GM10266 (cell line): Measurements from ENCODE around the gene KCNT1.

ENCODE experiments used
- DNase-seq: peaks from one replicate; pipeline ENCODE4 v3.0.0; 2012; ENCODE audit errors: extremely low spot score
- CTCF ChIP-seq: IDR thresholded peaks from 2 replicates; pipeline ENCODE4 v1.5.1; 2012; ENCODE audit warnings: mild to moderate bottlenecking, low read depth; ENCODE audit not compliant: control insufficient read depth, insufficient read depth; ENCODE audit errors: missing control alignments

The KCNT1 gene

DNA sequence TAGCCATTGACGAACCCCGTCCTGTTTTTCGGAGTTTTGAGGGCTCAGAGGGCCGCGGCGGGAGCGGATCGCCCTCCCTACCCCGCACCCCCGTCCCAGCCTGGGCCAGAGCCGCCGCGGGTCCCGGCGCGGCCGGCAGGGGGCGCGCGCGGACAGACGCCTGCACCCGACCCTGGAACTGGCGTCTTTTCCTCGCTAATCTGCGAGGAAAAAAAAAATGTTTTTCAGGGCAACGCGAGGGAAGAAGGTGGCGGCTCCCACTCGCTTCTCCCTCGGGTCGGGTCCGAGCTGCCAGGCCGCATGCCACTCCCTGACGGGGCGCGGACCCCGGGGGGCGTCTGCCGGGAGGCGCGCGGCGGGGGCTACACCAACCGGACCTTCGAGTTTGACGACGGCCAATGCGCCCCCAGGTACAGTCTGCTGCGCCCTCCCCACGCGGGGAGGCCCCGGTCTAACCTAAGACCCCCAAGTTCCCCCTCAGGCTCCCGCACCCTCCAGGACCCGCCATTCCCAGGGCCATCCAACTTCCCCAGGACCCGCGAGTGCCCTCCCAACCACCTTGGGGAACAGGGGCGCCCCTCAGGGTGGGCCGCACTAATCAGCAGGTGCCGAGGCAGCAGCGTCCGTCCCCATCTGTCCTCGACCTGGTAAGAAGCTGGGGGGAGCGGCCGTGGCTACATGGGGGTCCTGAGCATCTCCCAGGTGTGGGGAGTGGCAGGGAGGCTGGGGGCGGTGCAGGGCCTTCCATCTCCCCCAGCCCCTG lies at the start of gene KCNT1:
KCNT1 (plus strand) TSS at position 227 of the 763 bp plus-strand sequence; CDS start at position 301, 74 bp downstream.
- TF ChIP-seq CTCF: peak; percentile 80
- DNase-seq: peak; percentile 92

GRCh38 chr9:135655317-135655716 lies 46.7 kb upstream of the KCNT1 start:
- no peak for DNase-seq
- TF ChIP-seq CTCF: no peak

DNA sequence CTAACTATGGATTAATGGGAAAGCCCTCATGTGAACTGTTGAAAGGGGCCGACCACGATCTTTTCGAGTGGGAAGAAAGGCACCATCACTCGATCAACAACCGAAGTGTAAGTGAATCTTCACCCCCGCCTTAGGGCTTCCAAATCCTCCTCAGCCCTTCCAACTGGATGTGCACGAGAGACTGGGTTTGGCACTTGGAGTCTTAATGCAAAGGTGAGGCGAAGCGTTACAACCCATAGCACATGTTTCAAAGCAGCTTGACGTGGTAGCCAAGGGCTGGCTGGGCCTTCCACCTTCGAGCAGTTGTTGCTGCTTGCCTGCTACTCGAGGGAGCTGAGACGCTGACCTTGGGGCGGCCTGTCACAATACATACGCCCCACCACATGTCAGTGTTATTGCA lies 44.6 kb upstream of the KCNT1 start:
- no peak for TF ChIP-seq CTCF
- no peak for DNase-seq

DNA sequence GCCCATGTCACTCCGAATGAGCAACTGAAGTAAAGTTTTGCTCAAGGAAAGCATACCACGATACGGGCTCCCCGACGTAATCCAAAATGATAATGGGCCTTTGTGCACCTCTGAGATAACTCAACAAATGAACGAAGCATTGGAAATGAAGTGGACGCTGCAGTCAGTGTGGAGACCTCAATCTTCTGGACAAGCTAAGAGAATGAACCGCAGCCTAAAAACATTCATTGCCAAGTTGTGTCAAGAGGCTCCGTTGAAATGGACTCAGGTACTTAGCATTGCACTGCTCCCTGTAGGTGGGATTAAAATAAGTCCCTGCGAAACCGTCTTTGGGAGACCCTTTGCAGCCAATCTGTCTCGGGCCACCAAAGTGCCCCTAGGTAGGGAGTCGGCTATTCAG lies 42.7 kb upstream of the KCNT1 start:
- no peak for TF ChIP-seq CTCF
- no peak for DNase-seq

DNA sequence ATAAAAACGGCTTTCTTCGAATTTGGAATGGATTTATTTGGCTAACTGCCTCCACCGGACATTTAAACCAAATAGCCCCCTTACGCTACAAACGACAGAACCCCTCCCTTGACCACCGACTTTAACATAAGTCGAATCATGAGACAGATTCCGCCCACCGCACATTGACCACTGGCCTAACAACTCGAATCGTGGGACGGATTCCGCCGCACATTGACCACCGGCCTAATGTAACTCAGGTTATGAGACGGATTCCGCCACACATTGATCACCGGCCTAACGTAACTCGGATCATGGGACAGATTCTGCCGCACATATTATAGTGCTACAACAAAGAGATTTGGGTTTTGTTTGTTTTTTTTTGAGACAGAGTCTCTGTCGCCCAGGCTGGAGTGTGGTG lies 41.6 kb upstream of the KCNT1 start:
- no peak for TF ChIP-seq CTCF
- no peak for DNase-seq

GRCh38 chr9:135661816-135662560 lies 40.0 kb upstream of the KCNT1 start:
- TF ChIP-seq CTCF: no peak
- DNase-seq: no peak
